Bladder microvascular endothelial cell (primary cell): ENCODE results near the gene SP9. TPM values are rescaled to one million over a fixed set of nuclear protein-coding genes. Genes with fewer than 3 reads are reported as not detected.

Experiments
- total RNA-seq: library from RNA; depleted of rRNA; stranded (reverse); fragments of >200 nt; gene quantifications from 2 replicates; pipeline ENCODE4 v1.2.3, GENCODE V29; 2014

Gene SP9
- total RNA-seq = not detected in 2 replicates

DNA sequence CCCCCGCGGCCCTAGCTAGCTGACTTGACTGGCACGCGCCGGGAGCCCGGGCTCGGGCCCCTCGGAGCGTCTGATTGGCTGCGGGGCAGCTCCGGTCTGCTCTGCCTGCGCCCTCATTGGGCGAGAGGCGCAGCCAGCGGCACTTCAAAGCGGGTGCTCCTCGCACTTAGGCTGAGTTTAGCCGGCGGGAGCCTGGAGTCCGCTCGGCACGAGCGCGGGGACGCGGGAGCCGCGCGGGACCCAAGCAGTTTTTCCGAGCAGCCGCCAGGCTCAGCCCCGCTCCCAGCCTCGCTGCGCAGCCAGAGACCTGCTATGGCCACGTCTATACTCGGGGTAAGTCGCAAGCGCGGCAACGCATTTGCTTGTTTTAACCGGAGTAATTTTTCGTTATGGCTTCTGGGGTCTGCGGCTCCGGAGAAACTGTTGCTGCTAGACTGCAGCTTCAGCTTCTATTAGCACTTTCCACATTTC is at the start of gene SP9:
SP9 (plus strand) TSS at position 174 of the 471 bp plus-strand sequence; CDS start at position 313, 139 bp downstream.

Other genes starting within 250 kb of the SP9 start
- 72.4 and 103 TPM in 2 replicates for gene OLA1, start 86.4 kb upstream of the SP9 start, total RNA-seq
- gene SCRN3, start 60.8 kb downstream of the SP9 start, total RNA-seq = 14.2 and 33.0 TPM in 2 replicates
- gene GPR155, start 152.1 kb downstream of the SP9 start, total RNA-seq = 0.81 and 2.8 TPM in 2 replicates